SH-SY5Y (cell line): ENCODE results near the gene PKD2.

Experiments
- GATA2 ChIP-seq: IDR thresholded peaks from 2 replicates; pipeline ENCODE4 v1.6.1; 2011; ENCODE audit warnings: mild to moderate bottlenecking, low read depth, low read length
- GATA3 ChIP-seq: IDR thresholded peaks from 2 replicates; pipeline ENCODE4 v1.6.1; 2011; ENCODE audit warnings: low read depth, mild to moderate bottlenecking, low read length, moderate library complexity

GRCh38 chr4:88060431-88060830 is 53.0 kb downstream of the PKD2 start:
- TF ChIP-seq GATA2 (no peak), GATA3 (no peak)
